ENCODE results near the gene PITPNM3. TPM values are rescaled to one million over a fixed set of nuclear protein-coding genes. Genes with fewer than 3 reads are reported as not detected.

PITPNM3 gene
- total and polyA plus RNA-seq, 12 donors: 1.1 to 9.8 (median 6.8) TPM

- TF ChIP-seq POLR2A (IDR thresholded peaks at IDR 0.05) (no peak), CTCF (IDR thresholded peaks at IDR 0.05) (no peak)
- WGBS, 4 donors: 90 to 94% (median 91%) methylated on average over 7 to 12 of the region's 12 CpGs
- intact Hi-C loops (cut with DNase I): no loop called here
- no peaks in the 10 kb centered on the region for H3K9me3 ChIP-seq (replicated peaks in 1 of 3)
- no peak overlapping the region for H3K27ac ChIP-seq
- no peaks in the 10 kb centered on the region for H3K27me3 ChIP-seq
- no peaks in the 10 kb centered on the region for H3K4me1 ChIP-seq (replicated peaks in 1 of 2)
- no peak overlapping the region for H3K4me3 ChIP-seq
- H3K36me3 ChIP-seq (replicated peaks in 1 of 2): no peaks in the 10 kb centered on the region
- DNase-seq: peak in 2 of 7 donors; percentile 4 to 31
Measured at GRCh38 chr17:6568184-6568758, 11.9 kb upstream of the PITPNM3 start.

- H3K27ac ChIP-seq: no peak overlapping the region
- H3K4me3 ChIP-seq: no peak overlapping the region
- no peaks in the 10 kb centered on the region for H3K36me3 ChIP-seq (replicated peaks in 1 of 2)
- H3K4me1 ChIP-seq (replicated peaks in 1 of 2): no peaks in the 10 kb centered on the region
- TF ChIP-seq POLR2A (IDR thresholded peaks at IDR 0.05) (no peak), CTCF (IDR thresholded peaks at IDR 0.05) (no peak)
- H3K9me3 ChIP-seq (replicated peaks in 1 of 3): no peaks in the 10 kb centered on the region
- no peaks in the 10 kb centered on the region for H3K27me3 ChIP-seq
- 55 to 63% (median 57%) methylated on average over 14 to 15 of the region's 15 CpGs for WGBS, 4 donors
- intact Hi-C loops (cut with DNase I): no loop called here
- peak; percentile 61 to 89 (median 74) for DNase-seq
Measured at GRCh38 chr17:6567528-6568183, 11.3 kb upstream of the PITPNM3 start.

- H3K36me3 ChIP-seq (replicated peaks in 1 of 2): no peaks in the 10 kb centered on the region
- H3K9me3 ChIP-seq (replicated peaks in 1 of 3): no peaks in the 10 kb centered on the region
- H3K4me3 ChIP-seq: no peak overlapping the region
- no peak for DNase-seq
- H3K4me1 ChIP-seq (replicated peaks in 1 of 2): peaks cover 0 to 11% of the 10 kb centered on the region in 2 donors
- intact Hi-C loops (cut with DNase I): no loop called here
- no peaks in the 10 kb centered on the region for H3K27me3 ChIP-seq
- TF ChIP-seq CTCF (IDR thresholded peaks at IDR 0.05) (no peak), POLR2A (IDR thresholded peaks at IDR 0.05) (no peak)
- no peak overlapping the region for H3K27ac ChIP-seq
Measured at GRCh38 chr17:6561446-6561845, 5.1 kb upstream of the PITPNM3 start.

GRCh38 chr17:6560496-6560895, 4.1 kb upstream of the PITPNM3 start:
- H3K9me3 ChIP-seq (replicated peaks in 1 of 3): no peaks in the 10 kb centered on the region
- intact Hi-C loops (cut with DNase I): no loop called here
- no peak overlapping the region for H3K27ac ChIP-seq
- DNase-seq: no peak
- no peaks in the 10 kb centered on the region for H3K36me3 ChIP-seq (replicated peaks in 1 of 2)
- TF ChIP-seq CTCF (IDR thresholded peaks at IDR 0.05): no peak
- peaks cover 6 to 17% of the 10 kb centered on the region in 2 donors for H3K4me1 ChIP-seq (replicated peaks in 1 of 2)
- WGBS, 4 donors: 89 to 95% (median 92%) methylated on average over 3 of the region's 3 CpGs
- no peaks in the 10 kb centered on the region for H3K27me3 ChIP-seq
- H3K4me3 ChIP-seq: no peak overlapping the region

Data from adrenal gland (tissue), 12 donors.